ENCODE results near the gene RFXAP. TPM values are rescaled to one million over a fixed set of nuclear protein-coding genes. Genes with fewer than 3 reads are reported as not detected.
A peak's percentile ranks its signal among the peaks of the same experiment; 100 is the strongest.

Gene RFXAP
- polyA plus RNA-seq, 1 donor, result 6.9 TPM

- H3K4me3 ChIP-seq (ENCODE audit: low read length), result no peak overlapping the region
- no peaks in the 10 kb centered on the region for H3K27me3 ChIP-seq (ENCODE audit: control insufficient read depth, insufficient read depth, low read length)
- no peaks in the 10 kb centered on the region for H3K4me1 ChIP-seq (ENCODE audit: control insufficient read depth, insufficient read depth, low read length)
- no peaks in the 10 kb centered on the region for H3K9me3 ChIP-seq (ENCODE audit: control insufficient read depth, low read depth, low read length)
- H3K36me3 ChIP-seq (ENCODE audit: control insufficient read depth, insufficient read depth, low read length), result no peaks in the 10 kb centered on the region
- no peak for DNase-seq
- no CpG with 5 or more reads among the region's 4 CpGs for WGBS (ENCODE audit: insufficient coverage, low lambda C conversion rate)
- H3K27ac ChIP-seq (ENCODE audit: low read length), result no peak overlapping the region
These were observed 18.5 kb downstream of the RFXAP start for GRCh38 chr13:36837354-36838092.

GRCh38 chr13:36839281-36839680, 20.3 kb downstream of the RFXAP start:
- H3K27ac ChIP-seq (ENCODE audit: low read length), result no peak overlapping the region
- no peaks in the 10 kb centered on the region for H3K4me1 ChIP-seq (ENCODE audit: control insufficient read depth, insufficient read depth, low read length)
- H3K4me3 ChIP-seq (ENCODE audit: low read length), result no peak overlapping the region
- no peak for DNase-seq
- no peaks in the 10 kb centered on the region for H3K27me3 ChIP-seq (ENCODE audit: control insufficient read depth, insufficient read depth, low read length)
- no peaks in the 10 kb centered on the region for H3K36me3 ChIP-seq (ENCODE audit: control insufficient read depth, insufficient read depth, low read length)
- WGBS (ENCODE audit: insufficient coverage, low lambda C conversion rate), result no CpG with 5 or more reads among the region's 3 CpGs
- H3K9me3 ChIP-seq (ENCODE audit: control insufficient read depth, low read depth, low read length), result no peaks in the 10 kb centered on the region

- Histone ChIP-seq H3K4me1 (ENCODE audit: control insufficient read depth, insufficient read depth, low read length) (no peaks in the 10 kb centered on the region), H3K36me3 (ENCODE audit: control insufficient read depth, insufficient read depth, low read length) (no peaks in the 10 kb centered on the region), H3K4me3 (ENCODE audit: low read length) (no peak overlapping the region), H3K27me3 (ENCODE audit: control insufficient read depth, insufficient read depth, low read length) (no peaks in the 10 kb centered on the region), H3K9me3 (ENCODE audit: control insufficient read depth, low read depth, low read length) (no peaks in the 10 kb centered on the region), H3K27ac (ENCODE audit: low read length) (no peak overlapping the region)
- no peak for DNase-seq
- no CpG with 5 or more reads among the region's 12 CpGs for WGBS (ENCODE audit: insufficient coverage, low lambda C conversion rate)
These were observed 21.0 kb downstream of the RFXAP start for GRCh38 chr13:36839981-36840380.

DNA sequence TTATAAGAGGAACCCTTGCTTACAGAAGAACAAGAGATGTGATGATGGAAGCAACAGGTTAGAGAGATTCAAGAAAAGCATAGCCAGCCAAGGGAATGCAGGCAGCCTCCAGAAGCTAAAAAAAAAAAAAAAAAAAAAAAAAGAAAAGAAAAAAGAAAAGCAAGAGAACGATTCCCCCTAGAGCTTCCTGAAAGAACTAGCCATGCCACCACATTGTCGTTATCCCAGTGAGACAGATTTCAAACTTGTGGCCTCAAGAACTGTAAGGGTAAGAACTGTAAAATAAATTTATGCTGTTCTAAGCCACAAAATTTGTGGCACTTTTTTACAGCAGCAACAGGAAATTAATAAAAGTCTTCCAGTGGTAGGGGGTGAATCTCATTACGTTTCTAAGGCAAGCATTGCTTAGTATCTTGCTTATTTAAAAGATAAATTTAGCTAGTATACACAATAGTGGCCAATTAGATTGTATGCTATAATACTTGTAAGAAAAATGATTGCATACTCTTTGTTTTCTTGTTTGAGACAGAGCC, 21.8 kb downstream of the RFXAP start:
- Histone ChIP-seq H3K9me3 (ENCODE audit: control insufficient read depth, low read depth, low read length) (no peaks in the 10 kb centered on the region), H3K27ac (ENCODE audit: low read length) (no peak overlapping the region), H3K4me3 (ENCODE audit: low read length) (no peak overlapping the region), H3K36me3 (ENCODE audit: control insufficient read depth, insufficient read depth, low read length) (no peaks in the 10 kb centered on the region), H3K4me1 (ENCODE audit: control insufficient read depth, insufficient read depth, low read length) (no peaks in the 10 kb centered on the region), H3K27me3 (ENCODE audit: control insufficient read depth, insufficient read depth, low read length) (no peaks in the 10 kb centered on the region)
- DNase-seq, result no peak
- no CpG with 5 or more reads among the region's 3 CpGs for WGBS (ENCODE audit: insufficient coverage, low lambda C conversion rate)

- Histone ChIP-seq H3K36me3 (ENCODE audit: control insufficient read depth, insufficient read depth, low read length) (no peaks in the 10 kb centered on the region), H3K27ac (ENCODE audit: low read length) (no peak overlapping the region), H3K4me3 (ENCODE audit: low read length) (no peak overlapping the region), H3K9me3 (ENCODE audit: control insufficient read depth, low read depth, low read length) (no peaks in the 10 kb centered on the region), H3K27me3 (ENCODE audit: control insufficient read depth, insufficient read depth, low read length) (no peaks in the 10 kb centered on the region), H3K4me1 (ENCODE audit: control insufficient read depth, insufficient read depth, low read length) (no peaks in the 10 kb centered on the region)
- no peak for DNase-seq
- no CpG with 5 or more reads among the region's 5 CpGs for WGBS (ENCODE audit: insufficient coverage, low lambda C conversion rate)
These were observed 22.4 kb downstream of the RFXAP start for GRCh38 chr13:36841391-36841790.

- DNase-seq, result peak in 1 of 2 donors; percentile 12
- Histone ChIP-seq H3K27me3 (ENCODE audit: control insufficient read depth, insufficient read depth, low read length) (no peaks in the 10 kb centered on the region), H3K36me3 (ENCODE audit: control insufficient read depth, insufficient read depth, low read length) (peaks cover 4% of the 10 kb centered on the region), H3K4me1 (ENCODE audit: control insufficient read depth, insufficient read depth, low read length) (no peaks in the 10 kb centered on the region), H3K9me3 (ENCODE audit: control insufficient read depth, low read depth, low read length) (no peaks in the 10 kb centered on the region), H3K27ac (ENCODE audit: low read length) (no peak overlapping the region), H3K4me3 (ENCODE audit: low read length) (no peak overlapping the region)
- WGBS (ENCODE audit: insufficient coverage, low lambda C conversion rate), result no CpG with 5 or more reads among the region's 9 CpGs
These were observed 28.6 kb downstream of the RFXAP start for GRCh38 chr13:36847606-36848005.

GRCh38 chr13:36848199-36848982, 29.4 kb downstream of the RFXAP start:
- Histone ChIP-seq H3K4me3 (ENCODE audit: low read length) (no peak overlapping the region), H3K27me3 (ENCODE audit: control insufficient read depth, insufficient read depth, low read length) (no peaks in the 10 kb centered on the region), H3K36me3 (ENCODE audit: control insufficient read depth, insufficient read depth, low read length) (peaks cover 4% of the 10 kb centered on the region), H3K27ac (ENCODE audit: low read length) (no peak overlapping the region), H3K9me3 (ENCODE audit: control insufficient read depth, low read depth, low read length) (no peaks in the 10 kb centered on the region), H3K4me1 (ENCODE audit: control insufficient read depth, insufficient read depth, low read length) (no peaks in the 10 kb centered on the region)
- WGBS (ENCODE audit: insufficient coverage, low lambda C conversion rate), result no CpG with 5 or more reads among the region's 6 CpGs
- no peak for DNase-seq

- H3K27ac ChIP-seq (ENCODE audit: low read length), result no peak overlapping the region
- peaks cover 9% of the 10 kb centered on the region for H3K36me3 ChIP-seq (ENCODE audit: control insufficient read depth, insufficient read depth, low read length)
- DNase-seq, result no peak
- WGBS (ENCODE audit: insufficient coverage, low lambda C conversion rate), result 90% methylated on average over 2 of the region's 13 CpGs
- no peak overlapping the region for H3K4me3 ChIP-seq (ENCODE audit: low read length)
- no peaks in the 10 kb centered on the region for H3K4me1 ChIP-seq (ENCODE audit: control insufficient read depth, insufficient read depth, low read length)
- no peaks in the 10 kb centered on the region for H3K27me3 ChIP-seq (ENCODE audit: control insufficient read depth, insufficient read depth, low read length)
- H3K9me3 ChIP-seq (ENCODE audit: control insufficient read depth, low read depth, low read length), result no peaks in the 10 kb centered on the region
These were observed 31.9 kb downstream of the RFXAP start for GRCh38 chr13:36850790-36851438.

DNA sequence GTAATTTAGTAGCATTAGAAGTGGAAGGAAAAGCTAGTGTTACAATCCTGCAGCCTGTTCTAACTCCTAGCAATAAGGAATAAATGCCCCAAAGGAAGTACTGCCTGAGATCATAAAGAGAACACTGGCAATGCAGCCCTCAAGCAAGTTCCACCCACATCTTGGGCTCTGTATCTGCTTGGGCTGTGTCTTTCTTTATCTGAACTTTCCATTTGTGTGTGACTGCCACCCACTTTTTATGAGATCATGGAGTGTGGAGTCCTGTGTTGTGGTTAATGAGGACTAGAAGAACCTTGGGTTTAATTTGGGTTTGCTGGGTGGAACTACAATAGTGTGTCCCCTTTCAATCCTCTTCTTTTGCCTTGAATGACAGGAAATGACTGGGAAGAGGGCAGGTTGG, 38.2 kb downstream of the RFXAP start:
- H3K9me3 ChIP-seq (ENCODE audit: control insufficient read depth, low read depth, low read length), result no peaks in the 10 kb centered on the region
- no peak overlapping the region for H3K4me3 ChIP-seq (ENCODE audit: low read length)
- no peak overlapping the region for H3K27ac ChIP-seq (ENCODE audit: low read length)
- H3K27me3 ChIP-seq (ENCODE audit: control insufficient read depth, insufficient read depth, low read length), result no peaks in the 10 kb centered on the region
- H3K4me1 ChIP-seq (ENCODE audit: control insufficient read depth, insufficient read depth, low read length), result no peaks in the 10 kb centered on the region
- DNase-seq, result no peak
- peaks cover 12% of the 10 kb centered on the region for H3K36me3 ChIP-seq (ENCODE audit: control insufficient read depth, insufficient read depth, low read length)

- Histone ChIP-seq H3K4me3 (ENCODE audit: low read length) (no peak overlapping the region), H3K27ac (ENCODE audit: low read length) (no peak overlapping the region), H3K4me1 (ENCODE audit: control insufficient read depth, insufficient read depth, low read length) (no peaks in the 10 kb centered on the region), H3K9me3 (ENCODE audit: control insufficient read depth, low read depth, low read length) (no peaks in the 10 kb centered on the region), H3K36me3 (ENCODE audit: control insufficient read depth, insufficient read depth, low read length) (peaks cover 13% of the 10 kb centered on the region), H3K27me3 (ENCODE audit: control insufficient read depth, insufficient read depth, low read length) (no peaks in the 10 kb centered on the region)
- peak; percentile 20 to 37 for DNase-seq
- no CpG with 5 or more reads among the region's 3 CpGs for WGBS (ENCODE audit: insufficient coverage, low lambda C conversion rate)
These were observed 39.3 kb downstream of the RFXAP start for GRCh38 chr13:36858290-36858689.
